ENCODE measurements around the gene NKIRAS2.
A peak's percentile ranks its signal among the peaks of the same experiment; 100 is the strongest.

The NKIRAS2 gene

GRCh38 chr17:41985919-41986318 is 34.0 kb upstream of the NKIRAS2 start:
- Histone ChIP-seq H4K91ac (ENCODE audit: low read depth, low read length) (no peak overlapping the region), H3K4me1 (ENCODE audit: control insufficient read depth in 1 of 2, insufficient read depth in 2 of 2, low read length in 2 of 2) (no peaks in the 10 kb centered on the region), H4K12ac (ENCODE audit: low read depth, low read length) (no peak overlapping the region), H3K27ac (ENCODE audit: low read depth, low read length) (no peak overlapping the region), H3K14ac (ENCODE audit: low read length) (no peak overlapping the region), H3K23ac (ENCODE audit: low read length) (no peak overlapping the region), H3K4ac (ENCODE audit: low read depth, low read length) (no peak overlapping the region), H3K18ac (ENCODE audit: low read length) (no peak overlapping the region), H2BK5ac (ENCODE audit: low read depth, low read length, poor library complexity) (no peak overlapping the region), H4K8ac (ENCODE audit: low read depth, low read length) (no peak overlapping the region), H2BK120ac (ENCODE audit: insufficient read depth, low read length, poor library complexity) (no peak overlapping the region), H3K36me3 (ENCODE audit: control insufficient read depth in 1 of 2, insufficient read depth in 2 of 2, low read length in 2 of 2) (peaks cover 44 to 71% of the 10 kb centered on the region in 2 experiments), H2AK5ac (ENCODE audit: low read length) (no peak overlapping the region), H3K79me2 (ENCODE audit: control insufficient read depth, insufficient read depth, low read length, poor library complexity) (no peaks in the 10 kb centered on the region), H3K9ac (ENCODE audit: low read length) (no peak overlapping the region), H3K9me3 (ENCODE audit: insufficient read depth, low read depth, low read length) (no peaks in the 10 kb centered on the region), H3K4me2 (ENCODE audit: low read length) (no peak overlapping the region), H3K79me1 (ENCODE audit: low read length) (no peaks in the 10 kb centered on the region), H2BK12ac (ENCODE audit: low read length) (no peak overlapping the region), H2AFZ (ENCODE audit: insufficient read depth, low read length, poor library complexity) (no peak overlapping the region), H3K27me3 (ENCODE audit: insufficient read depth, low read length) (no peaks in the 10 kb centered on the region), H3K4me3 (ENCODE audit: low read depth, low read length) (no peak overlapping the region)
- WGBS (ENCODE audit: extremely low coverage, insufficient coverage, insufficient read length), result no CpG with 5 or more reads among the region's 8 CpGs
- DNase-seq, result no peak

- H2BK120ac ChIP-seq (ENCODE audit: insufficient read depth, low read length, poor library complexity), result no peak overlapping the region
- no peak overlapping the region for H4K8ac ChIP-seq (ENCODE audit: low read depth, low read length)
- no peak for DNase-seq
Measured at GRCh38 chr17:41986634-41987033, 33.3 kb upstream of the NKIRAS2 start.

GRCh38 chr17:41987642-41988041 is 32.2 kb upstream of the NKIRAS2 start:
- Histone ChIP-seq H3K9me3 (ENCODE audit: insufficient read depth, low read depth, low read length) (no peaks in the 10 kb centered on the region), H3K4ac (ENCODE audit: low read depth, low read length) (no peak overlapping the region), H3K27ac (ENCODE audit: low read depth, low read length) (no peak overlapping the region), H3K23ac (ENCODE audit: low read length) (no peak overlapping the region), H3K4me1 (ENCODE audit: control insufficient read depth in 1 of 2, insufficient read depth in 2 of 2, low read length in 2 of 2) (no peaks in the 10 kb centered on the region), H2BK5ac (ENCODE audit: low read depth, low read length, poor library complexity) (no peak overlapping the region), H3K79me2 (ENCODE audit: control insufficient read depth, insufficient read depth, low read length, poor library complexity) (no peaks in the 10 kb centered on the region), H4K91ac (ENCODE audit: low read depth, low read length) (no peak overlapping the region), H4K8ac (ENCODE audit: low read depth, low read length) (no peak overlapping the region), H3K4me2 (ENCODE audit: low read length) (no peak overlapping the region), H3K18ac (ENCODE audit: low read length) (no peak overlapping the region), H2AFZ (ENCODE audit: insufficient read depth, low read length, poor library complexity) (no peak overlapping the region), H2AK5ac (ENCODE audit: low read length) (no peak overlapping the region), H3K4me3 (ENCODE audit: low read depth, low read length) (no peak overlapping the region), H4K12ac (ENCODE audit: low read depth, low read length) (no peak overlapping the region), H2BK12ac (ENCODE audit: low read length) (no peak overlapping the region), H3K9ac (ENCODE audit: low read length) (no peak overlapping the region), H3K14ac (ENCODE audit: low read length) (no peak overlapping the region), H3K27me3 (ENCODE audit: insufficient read depth, low read length) (no peaks in the 10 kb centered on the region), H3K36me3 (ENCODE audit: control insufficient read depth in 1 of 2, insufficient read depth in 2 of 2, low read length in 2 of 2) (peaks cover 37 to 68% of the 10 kb centered on the region in 2 experiments), H3K79me1 (ENCODE audit: low read length) (no peaks in the 10 kb centered on the region), H2BK120ac (ENCODE audit: insufficient read depth, low read length, poor library complexity) (no peak overlapping the region)
- DNase-seq, result no peak
- WGBS (ENCODE audit: extremely low coverage, insufficient coverage, insufficient read length), result no CpG with 5 or more reads among the region's 3 CpGs

More at GRCh38 chr17:41986634-41987033, 33.3 kb upstream of the NKIRAS2 start:
- no peak overlapping the region for H3K4me3 ChIP-seq (ENCODE audit: low read depth, low read length)
- no peak overlapping the region for H3K9ac ChIP-seq (ENCODE audit: low read length)
- no peaks in the 10 kb centered on the region for H3K79me1 ChIP-seq (ENCODE audit: low read length)
- H3K27me3 ChIP-seq (ENCODE audit: insufficient read depth, low read length), result no peaks in the 10 kb centered on the region
- no peak overlapping the region for H3K4ac ChIP-seq (ENCODE audit: low read depth, low read length)
- no peaks in the 10 kb centered on the region for H3K79me2 ChIP-seq (ENCODE audit: control insufficient read depth, insufficient read depth, low read length, poor library complexity)
- no peak overlapping the region for H2AFZ ChIP-seq (ENCODE audit: insufficient read depth, low read length, poor library complexity)
- H4K12ac ChIP-seq (ENCODE audit: low read depth, low read length), result no peak overlapping the region
- no peak overlapping the region for H3K23ac ChIP-seq (ENCODE audit: low read length)
- no peak overlapping the region for H3K27ac ChIP-seq (ENCODE audit: low read depth, low read length)
- no peak overlapping the region for H3K14ac ChIP-seq (ENCODE audit: low read length)
- WGBS (ENCODE audit: extremely low coverage, insufficient coverage, insufficient read length), result no CpG with 5 or more reads among the region's 1 CpG
- no peak overlapping the region for H3K4me2 ChIP-seq (ENCODE audit: low read length)
- no peak overlapping the region for H4K91ac ChIP-seq (ENCODE audit: low read depth, low read length)
- H3K9me3 ChIP-seq (ENCODE audit: insufficient read depth, low read depth, low read length), result no peaks in the 10 kb centered on the region
- peaks cover 39 to 69% of the 10 kb centered on the region in 2 experiments for H3K36me3 ChIP-seq (ENCODE audit: control insufficient read depth in 1 of 2, insufficient read depth in 2 of 2, low read length in 2 of 2)
- H2BK5ac ChIP-seq (ENCODE audit: low read depth, low read length, poor library complexity), result no peak overlapping the region
- no peaks in the 10 kb centered on the region for H3K4me1 ChIP-seq (ENCODE audit: control insufficient read depth in 1 of 2, insufficient read depth in 2 of 2, low read length in 2 of 2)
- no peak overlapping the region for H3K18ac ChIP-seq (ENCODE audit: low read length)
- H2BK12ac ChIP-seq (ENCODE audit: low read length), result no peak overlapping the region
- no peak overlapping the region for H2AK5ac ChIP-seq (ENCODE audit: low read length)

- Histone ChIP-seq H4K12ac (ENCODE audit: low read depth, low read length) (no peak overlapping the region), H3K23ac (ENCODE audit: low read length) (no peak overlapping the region), H3K79me2 (ENCODE audit: control insufficient read depth, insufficient read depth, low read length, poor library complexity) (no peaks in the 10 kb centered on the region), H3K27ac (ENCODE audit: low read depth, low read length) (no peak overlapping the region), H3K14ac (ENCODE audit: low read length) (no peak overlapping the region), H3K9ac (ENCODE audit: low read length) (no peak overlapping the region), H3K4me3 (ENCODE audit: low read depth, low read length) (no peak overlapping the region), H2BK120ac (ENCODE audit: insufficient read depth, low read length, poor library complexity) (no peak overlapping the region), H3K4ac (ENCODE audit: low read depth, low read length) (no peak overlapping the region), H2AFZ (ENCODE audit: insufficient read depth, low read length, poor library complexity) (no peak overlapping the region), H2BK12ac (ENCODE audit: low read length) (no peak overlapping the region), H3K27me3 (ENCODE audit: insufficient read depth, low read length) (no peaks in the 10 kb centered on the region), H4K8ac (ENCODE audit: low read depth, low read length) (no peak overlapping the region), H3K4me1 (ENCODE audit: control insufficient read depth in 1 of 2, insufficient read depth in 2 of 2, low read length in 2 of 2) (no peaks in the 10 kb centered on the region), H3K9me3 (ENCODE audit: insufficient read depth, low read depth, low read length) (no peaks in the 10 kb centered on the region), H2BK5ac (ENCODE audit: low read depth, low read length, poor library complexity) (no peak overlapping the region), H2AK5ac (ENCODE audit: low read length) (no peak overlapping the region), H3K79me1 (ENCODE audit: low read length) (no peaks in the 10 kb centered on the region), H3K18ac (ENCODE audit: low read length) (no peak overlapping the region), H3K36me3 (ENCODE audit: control insufficient read depth in 1 of 2, insufficient read depth in 2 of 2, low read length in 2 of 2) (peaks cover 35 to 64% of the 10 kb centered on the region in 2 experiments), H3K4me2 (ENCODE audit: low read length) (no peak overlapping the region), H4K91ac (ENCODE audit: low read depth, low read length) (no peak overlapping the region)
- DNase-seq, result peak in 1 of 2 donors; percentile 31
- no CpG with 5 or more reads among the region's 2 CpGs for WGBS (ENCODE audit: extremely low coverage, insufficient coverage, insufficient read length)
Measured at GRCh38 chr17:41988418-41988817, 31.5 kb upstream of the NKIRAS2 start.
